HUES64 (cell line): ENCODE measurements around the gene ADRB2.
"Not testable (repeated sequence)": the region's sequence is repeated elsewhere in the genome, so short reads cannot be mapped to it uniquely, and the experiment has no call there.

Experiments used
- H3K27ac ChIP-seq: 2 replicates; pipeline ENCODE4 v1.7.0; 2013; ENCODE audit warnings: low read depth, low read length, inconsistent platforms
- H3K27me3 ChIP-seq: 2 replicates; pipeline ENCODE4 v1.6.1; 2013; ENCODE audit warnings: mild to moderate bottlenecking, low read length; ENCODE audit not compliant: insufficient read depth
- H3K36me3 ChIP-seq: 2 replicates; pipeline ENCODE4 v1.6.1; 2013; ENCODE audit warnings: mild to moderate bottlenecking, low read length; ENCODE audit not compliant: insufficient read depth
- H3K4me1 ChIP-seq: 2 replicates; pipeline ENCODE4 v1.6.1; 2013; ENCODE audit warnings: mild to moderate bottlenecking, low read length, moderate library complexity; ENCODE audit not compliant: insufficient read depth
- H3K4me3 ChIP-seq: 2 replicates; pipeline ENCODE4 v1.5.1; 2013; ENCODE audit warnings: mild to moderate bottlenecking, low read length, moderate library complexity
- H3K9ac ChIP-seq: 2 replicates; pipeline ENCODE4 v1.6.1; 2013; ENCODE audit warnings: mild to moderate bottlenecking, low read depth, low read length
- H3K9me3 ChIP-seq: 2 replicates; pipeline ENCODE4 v1.6.1; 2013; ENCODE audit warnings: low read depth, low read length; ENCODE audit not compliant: insufficient read depth
- WGBS: fragments of 150-250, 120-280 bp; methylation state at CpG from one replicate; pipeline ENCODE4 v1.1.7; 2013; ENCODE audit warnings: missing lambda C conversion rate; 5-methylcytosine and 5-hydroxymethylcytosine counted together

Gene ADRB2

GRCh38 chr5:148873690-148874485 lies 47.5 kb downstream of the ADRB2 start:
- Histone ChIP-seq H3K9ac (no peak overlapping the region), H3K9me3 (no peaks in the 10 kb centered on the region), H3K36me3 (no peaks in the 10 kb centered on the region), H3K4me3 (no peak overlapping the region), H3K27me3 (no peaks in the 10 kb centered on the region), H3K27ac (no peak overlapping the region), H3K4me1 (peaks cover 6% of the 10 kb centered on the region; the same call in 1 of the 2 replicates)
- WGBS: 71% methylated on average over 3 of the region's 3 CpGs

- Histone ChIP-seq H3K9ac (no peak overlapping the region), H3K9me3 (no peaks in the 10 kb centered on the region)
- 90% methylated on average over 3 of the region's 4 CpGs for WGBS
Measured at GRCh38 chr5:148875205-148875875, 48.9 kb downstream of the ADRB2 start.

GRCh38 chr5:148877436-148877835 lies 51.0 kb downstream of the ADRB2 start:
- not testable (repeated sequence) for H3K9ac ChIP-seq, H3K27me3 ChIP-seq, H3K9me3 ChIP-seq, H3K4me3 ChIP-seq, H3K4me1 ChIP-seq, H3K27ac ChIP-seq, H3K36me3 ChIP-seq
- WGBS: 96% methylated on average over 2 of the region's 5 CpGs

More at GRCh38 chr5:148875205-148875875, 48.9 kb downstream of the ADRB2 start:
- H3K4me1 ChIP-seq: peaks cover 6% of the 10 kb centered on the region; the same call in 1 of the 2 replicates
- no peaks in the 10 kb centered on the region for H3K36me3 ChIP-seq
- H3K4me3 ChIP-seq: no peak overlapping the region
- H3K27me3 ChIP-seq: no peaks in the 10 kb centered on the region
- no peak overlapping the region for H3K27ac ChIP-seq
